ENCODE data around the gene EIF4B.
"Not testable (repeated sequence)": the region's sequence is repeated elsewhere in the genome, so short reads cannot be mapped to it uniquely, and the experiment has no call there.

GRCh38 chr12:53008760-53009159, 2.5 kb downstream of the EIF4B start:
- TF ChIP-seq CTCF, POLR2A (IDR thresholded peaks at IDR 0.05): not testable (repeated sequence)

Data from adrenal gland (tissue), 5 donors.